Activated CD4-positive, alpha-beta memory T cell treated with anti-CD3 and anti-CD28 coated beads, Interleukin-2, amount 10 ng/mL, durations not matched to agents 7 days and 5 days (primary cell): Measurements from ENCODE around the gene SLC16A4. TPM values are rescaled to one million over a fixed set of nuclear protein-coding genes. Genes with fewer than 3 reads are reported as not detected.

Experiments
- CTCF ChIA-PET: fragments of 350-600 bp; sonication (Branson Sonifier 250); formaldehyde crosslinking; loops from one replicate; lab custom pipeline; 2021; ENCODE audit warnings: antibody characterized with exemption, inconsistent platforms; lab: Charles Lee
- POLR2A ChIA-PET: fragments of 350-600 bp; sonication (Branson Sonifier 250); formaldehyde crosslinking; loops from one replicate; lab custom pipeline; 2021; ENCODE audit warnings: antibody characterized with exemption; lab: Charles Lee
- DNase-seq: peaks from one replicate; pipeline ENCODE4 v3.0.0-alpha.2; 2020
- H3K27ac Mint-ChIP-seq: one replicate; pipeline ENCODE4 v1.8.0; 2021; ENCODE audit warnings: mild to moderate bottlenecking, mixed read lengths
- H3K27me3 Mint-ChIP-seq: one replicate; pipeline ENCODE4 v1.8.0; 2021; ENCODE audit warnings: mixed read lengths
- H3K36me3 Mint-ChIP-seq: one replicate; pipeline ENCODE4 v1.8.0; 2021; ENCODE audit warnings: low read depth, mixed read lengths
- H3K4me1 Mint-ChIP-seq: one replicate; pipeline ENCODE4 v1.8.0; 2021; ENCODE audit warnings: mixed read lengths
- H3K4me3 Mint-ChIP-seq: one replicate; pipeline ENCODE4 v1.8.0; 2021; ENCODE audit warnings: mild to moderate bottlenecking, mixed read lengths
- H3K9me3 Mint-ChIP-seq: one replicate; pipeline ENCODE4 v1.8.0; 2021; ENCODE audit warnings: mixed read lengths
- total RNA-seq, 2 experiments: library from RNA; stranded (reverse); gene quantifications; one replicate each; pipeline ENCODE4 v1.2.3, GENCODE V29; 2021

SLC16A4 gene
- total RNA-seq, 2 experiments from 2014 or later: 0.35 to 0.55 TPM

- Mint-ChIP-seq H3K4me1 (peaks cover 60% of the 10 kb centered on the region), H3K27ac (no peak within 1 kb of the TSS), H3K4me3 (no peak within 1 kb of the TSS), H3K9me3 (no peaks in the 10 kb centered on the region), H3K36me3 (peaks cover 48% of the 10 kb centered on the region), H3K27me3 (no peaks in the 10 kb centered on the region)
- POLR2A ChIA-PET: interaction anchor here (0.8 to 9.8 kb wide), 42 partner anchors 9 to 1692 kb away, joined by 3 to 142 read pairs (median 5); partner anchors contain the start of genes AHCYL1, CD53, GNAI3 and KCNA3
- CTCF ChIA-PET: interaction anchor here (0.8 to 5.6 kb wide), 26 partner anchors 10 to 790 kb away, joined by 3 to 86 read pairs (median 4); partner anchors contain the start of genes AHCYL1, GNAI3, KCNC4 and LAMTOR5
- peak; percentile 98 for DNase-seq
Observed at GRCh38 chr1:110338886-110339406, 51.9 kb downstream of the SLC16A4 start, which contains the start of gene RBM15. TSS of gene RBM15 (plus strand) at chr1:110339377. CDS start at chr1:110339406, 29 bp downstream.

- H3K27ac Mint-ChIP-seq: no peak overlapping the region
- H3K4me1 Mint-ChIP-seq: peaks cover 54% of the 10 kb centered on the region
- CTCF ChIA-PET: interaction anchor here (0.8 to 5.6 kb wide), 26 partner anchors 11 to 790 kb away, joined by 3 to 86 read pairs (median 4); partner anchors contain the start of genes AHCYL1, GNAI3, KCNC4 and LAMTOR5
Observed at GRCh38 chr1:110338309-110338885, 52.4 kb downstream of the SLC16A4 start.

GRCh38 chr1:110337704-110338308 lies 53.0 kb downstream of the SLC16A4 start:
- Mint-ChIP-seq H3K4me1 (peaks cover 48% of the 10 kb centered on the region), H3K27me3 (no peaks in the 10 kb centered on the region), H3K9me3 (no peaks in the 10 kb centered on the region), H3K27ac (no peak overlapping the region), H3K36me3 (peaks cover 36% of the 10 kb centered on the region), H3K4me3 (no peak overlapping the region)
- DNase-seq: peak; percentile 51
- ChIA-PET CTCF (interaction anchor here (1.0 to 5.6 kb wide), 22 partner anchors 11 to 789 kb away, joined by 3 to 86 read pairs (median 5); partner anchors contain the start of genes GNAI3, KCNC4 and LAMTOR5), POLR2A (interaction anchor here (0.7 to 9.8 kb wide), 34 partner anchors 8 to 1238 kb away, joined by 3 to 142 read pairs (median 7); partner anchors contain the start of genes AHCYL1, CD53, GNAI3 and KCNA3)

More at GRCh38 chr1:110338309-110338885, 52.4 kb downstream of the SLC16A4 start:
- Mint-ChIP-seq H3K9me3 (no peaks in the 10 kb centered on the region), H3K36me3 (peaks cover 42% of the 10 kb centered on the region), H3K4me3 (no peak overlapping the region), H3K27me3 (no peaks in the 10 kb centered on the region)
- POLR2A ChIA-PET: interaction anchor here (0.7 to 9.8 kb wide), 42 partner anchors 8 to 1691 kb away, joined by 3 to 142 read pairs (median 6); partner anchors contain the start of genes AHCYL1, CD53, GNAI3 and KCNA3
- DNase-seq: peak; percentile 97

- peak overlapping the region; percentile 68 for H3K4me3 Mint-ChIP-seq
- H3K27me3 Mint-ChIP-seq: no peaks in the 10 kb centered on the region
- H3K36me3 Mint-ChIP-seq: peaks cover 23% of the 10 kb centered on the region
- H3K4me1 Mint-ChIP-seq: peaks cover 36% of the 10 kb centered on the region
- no peak for DNase-seq
- no peaks in the 10 kb centered on the region for H3K9me3 Mint-ChIP-seq
- ChIA-PET CTCF (interaction anchor here (1.1 to 5.6 kb wide), 7 partner anchors 75 to 546 kb away, joined by 3 to 86 read pairs (median 5); partner anchors contain the start of gene KCNC4), POLR2A (interaction anchor here (0.6 to 9.8 kb wide), 9 partner anchors 12 to 555 kb away, joined by 3 to 142 read pairs (median 25); partner anchors contain the start of genes KCNA3, KCNC4, LAMTOR5 and STRIP1)
- peak overlapping the region; percentile 76 for H3K27ac Mint-ChIP-seq
Observed at GRCh38 chr1:110336300-110337039, 54.4 kb downstream of the SLC16A4 start.

GRCh38 chr1:110335265-110335664 lies 55.6 kb downstream of the SLC16A4 start:
- ChIA-PET CTCF (interaction anchor here (1.2 to 4.4 kb wide), 6 partner anchors 125 to 133 kb away, joined by 5 to 36 read pairs (median 5); partner anchors contain the start of gene KCNC4), POLR2A (interaction anchor here (0.6 to 9.8 kb wide), 4 partner anchors 74 to 540 kb away, joined by 3 to 142 read pairs (median 48); partner anchors contain the start of genes KCNC4, LAMTOR5 and STRIP1)
- Mint-ChIP-seq H3K4me3 (no peak overlapping the region), H3K9me3 (no peaks in the 10 kb centered on the region), H3K27me3 (no peaks in the 10 kb centered on the region), H3K27ac (no peak overlapping the region), H3K36me3 (peaks cover 11% of the 10 kb centered on the region), H3K4me1 (peaks cover 24% of the 10 kb centered on the region)
- DNase-seq: no peak

GRCh38 chr1:110328700-110329099 lies 62.1 kb downstream of the SLC16A4 start:
- no peak overlapping the region for H3K4me3 Mint-ChIP-seq
- no peak overlapping the region for H3K27ac Mint-ChIP-seq
- no peaks in the 10 kb centered on the region for H3K27me3 Mint-ChIP-seq
- ChIA-PET CTCF (interaction anchor here (2.0 kb wide), 1 partner anchor 11 kb away, joined by 5 read pairs; no protein-coding TSS in a partner anchor), POLR2A (interaction anchor here (1.4 kb wide), 1 partner anchor 10 kb away, joined by 6 read pairs; the partner anchor contains the start of gene RBM15)
- no peaks in the 10 kb centered on the region for H3K9me3 Mint-ChIP-seq
- no peak for DNase-seq
- H3K4me1 Mint-ChIP-seq: no peaks in the 10 kb centered on the region
- H3K36me3 Mint-ChIP-seq: no peaks in the 10 kb centered on the region

- H3K9me3 Mint-ChIP-seq: no peaks in the 10 kb centered on the region
- H3K36me3 Mint-ChIP-seq: no peaks in the 10 kb centered on the region
- H3K4me3 Mint-ChIP-seq: no peak overlapping the region
- H3K27me3 Mint-ChIP-seq: no peaks in the 10 kb centered on the region
- DNase-seq: no peak
- no peak overlapping the region for H3K27ac Mint-ChIP-seq
- CTCF ChIA-PET: interaction anchor here (2.0 kb wide), 1 partner anchor 10 kb away, joined by 5 read pairs; no protein-coding TSS in a partner anchor
- POLR2A ChIA-PET: interaction anchor here (1.4 kb wide), 1 partner anchor 10 kb away, joined by 6 read pairs; the partner anchor contains the start of gene RBM15
- H3K4me1 Mint-ChIP-seq: no peaks in the 10 kb centered on the region
Observed at GRCh38 chr1:110328274-110328673, 62.6 kb downstream of the SLC16A4 start.

GRCh38 chr1:110326826-110327225 lies 64.0 kb downstream of the SLC16A4 start:
- H3K27me3 Mint-ChIP-seq: no peaks in the 10 kb centered on the region
- DNase-seq: no peak
- no peak overlapping the region for H3K4me3 Mint-ChIP-seq
- H3K4me1 Mint-ChIP-seq: no peaks in the 10 kb centered on the region
- POLR2A ChIA-PET: no interaction called here
- CTCF ChIA-PET: no interaction called here
- no peaks in the 10 kb centered on the region for H3K36me3 Mint-ChIP-seq
- H3K9me3 Mint-ChIP-seq: no peaks in the 10 kb centered on the region
- no peak overlapping the region for H3K27ac Mint-ChIP-seq

GRCh38 chr1:110324667-110325066 lies 66.2 kb downstream of the SLC16A4 start:
- DNase-seq: no peak
- H3K36me3 Mint-ChIP-seq: no peaks in the 10 kb centered on the region
- no peak overlapping the region for H3K27ac Mint-ChIP-seq
- CTCF ChIA-PET: no interaction called here
- no peak overlapping the region for H3K4me3 Mint-ChIP-seq
- POLR2A ChIA-PET: no interaction called here
- H3K27me3 Mint-ChIP-seq: no peaks in the 10 kb centered on the region
- no peaks in the 10 kb centered on the region for H3K9me3 Mint-ChIP-seq
- H3K4me1 Mint-ChIP-seq: no peaks in the 10 kb centered on the region

GRCh38 chr1:110321846-110322245 lies 69.0 kb downstream of the SLC16A4 start:
- no peaks in the 10 kb centered on the region for H3K36me3 Mint-ChIP-seq
- H3K27me3 Mint-ChIP-seq: no peaks in the 10 kb centered on the region
- H3K4me1 Mint-ChIP-seq: no peaks in the 10 kb centered on the region
- CTCF ChIA-PET: interaction anchor here (1.4 kb wide), 1 partner anchor 9 kb away, joined by 4 read pairs; no protein-coding TSS in a partner anchor
- POLR2A ChIA-PET: no interaction called here
- H3K27ac Mint-ChIP-seq: no peak overlapping the region
- no peak for DNase-seq
- H3K9me3 Mint-ChIP-seq: no peaks in the 10 kb centered on the region
- no peak overlapping the region for H3K4me3 Mint-ChIP-seq

- Mint-ChIP-seq H3K9me3 (no peaks in the 10 kb centered on the region), H3K27ac (no peak overlapping the region), H3K36me3 (no peaks in the 10 kb centered on the region), H3K4me1 (no peaks in the 10 kb centered on the region), H3K27me3 (no peaks in the 10 kb centered on the region), H3K4me3 (no peak overlapping the region)
- CTCF ChIA-PET: no interaction called here
- POLR2A ChIA-PET: no interaction called here
- no peak for DNase-seq
Observed at GRCh38 chr1:110321045-110321444, 69.8 kb downstream of the SLC16A4 start.

- H3K4me3 Mint-ChIP-seq: no peak overlapping the region
- no peaks in the 10 kb centered on the region for H3K36me3 Mint-ChIP-seq
- no peaks in the 10 kb centered on the region for H3K27me3 Mint-ChIP-seq
- ChIA-PET POLR2A (no interaction called here), CTCF (no interaction called here)
- H3K9me3 Mint-ChIP-seq: no peaks in the 10 kb centered on the region
- no peaks in the 10 kb centered on the region for H3K4me1 Mint-ChIP-seq
- no peak for DNase-seq
- H3K27ac Mint-ChIP-seq: no peak overlapping the region
Observed at GRCh38 chr1:110320168-110320518, 70.7 kb downstream of the SLC16A4 start.
